TTC549 (cell line): ENCODE measurements around the gene MOSMO.

Source experiments
- FAIRE-seq: peaks from 2 replicates; lab custom pipeline; 2012; peaks lifted over from hg19 to GRCh38; lab: Jason Lieb, UNC

The MOSMO gene

GRCh38 chr16:22050963-22051362 lies 43.1 kb downstream of the MOSMO start:
- no peak for FAIRE-seq

- FAIRE-seq, result no peak
Observed at GRCh38 chr16:22052980-22053379, 45.1 kb downstream of the MOSMO start.

- FAIRE-seq, result no peak
Observed at GRCh38 chr16:22053921-22054341, 46.0 kb downstream of the MOSMO start.

- no peak for FAIRE-seq
Observed at GRCh38 chr16:22054847-22055590, 47.1 kb downstream of the MOSMO start.

- FAIRE-seq, result no peak
Observed at GRCh38 chr16:22055881-22056280, 48.0 kb downstream of the MOSMO start.

- FAIRE-seq, result no peak
Observed at GRCh38 chr16:22063888-22064467, 56.1 kb downstream of the MOSMO start.

- no peak for FAIRE-seq
Observed at GRCh38 chr16:22065252-22065651, 57.3 kb downstream of the MOSMO start.

- no peak for FAIRE-seq
Observed at GRCh38 chr16:22070361-22071330, 62.7 kb downstream of the MOSMO start.

- FAIRE-seq, result no peak
Observed at GRCh38 chr16:22071331-22071910, 63.5 kb downstream of the MOSMO start.

GRCh38 chr16:22073350-22073749 lies 65.4 kb downstream of the MOSMO start:
- no peak for FAIRE-seq

- FAIRE-seq, result no peak
Observed at GRCh38 chr16:22075043-22075757, 67.3 kb downstream of the MOSMO start.

- no peak for FAIRE-seq
Observed at GRCh38 chr16:22075776-22076175, 67.9 kb downstream of the MOSMO start.

- FAIRE-seq, result peak; percentile 41
Observed at GRCh38 chr16:22077700-22078313, 69.9 kb downstream of the MOSMO start.

GRCh38 chr16:22078656-22079055 lies 70.7 kb downstream of the MOSMO start:
- no peak for FAIRE-seq

- FAIRE-seq, result no peak
Observed at GRCh38 chr16:22081050-22081449, 73.1 kb downstream of the MOSMO start.

GRCh38 chr16:22086440-22086839 lies 78.5 kb downstream of the MOSMO start:
- no peak for FAIRE-seq

- no peak for FAIRE-seq
Observed at GRCh38 chr16:22088642-22089041, 80.7 kb downstream of the MOSMO start.

- FAIRE-seq, result no peak
Observed at GRCh38 chr16:22089910-22090309, 82.0 kb downstream of the MOSMO start.

GRCh38 chr16:22091721-22092120 lies 83.8 kb downstream of the MOSMO start:
- no peak for FAIRE-seq

- no peak for FAIRE-seq
Observed at GRCh38 chr16:22092143-22092933, 84.4 kb downstream of the MOSMO start, which contains the start of gene VWA3A. VWA3A (plus strand) TSS chr16:22092541; CDS start chr16:22092638, 97 bp downstream.
